HG02623 (cell line): ENCODE data around the gene MYBPH.

Experiments
- ATAC-seq: cut with Tn5 transposase; IDR thresholded peaks from one replicate; pipeline ENCODE4 v1.9.1; 2021; ENCODE audit warnings: moderate library complexity; ENCODE audit not compliant: unreplicated experiment

Gene MYBPH

DNA sequence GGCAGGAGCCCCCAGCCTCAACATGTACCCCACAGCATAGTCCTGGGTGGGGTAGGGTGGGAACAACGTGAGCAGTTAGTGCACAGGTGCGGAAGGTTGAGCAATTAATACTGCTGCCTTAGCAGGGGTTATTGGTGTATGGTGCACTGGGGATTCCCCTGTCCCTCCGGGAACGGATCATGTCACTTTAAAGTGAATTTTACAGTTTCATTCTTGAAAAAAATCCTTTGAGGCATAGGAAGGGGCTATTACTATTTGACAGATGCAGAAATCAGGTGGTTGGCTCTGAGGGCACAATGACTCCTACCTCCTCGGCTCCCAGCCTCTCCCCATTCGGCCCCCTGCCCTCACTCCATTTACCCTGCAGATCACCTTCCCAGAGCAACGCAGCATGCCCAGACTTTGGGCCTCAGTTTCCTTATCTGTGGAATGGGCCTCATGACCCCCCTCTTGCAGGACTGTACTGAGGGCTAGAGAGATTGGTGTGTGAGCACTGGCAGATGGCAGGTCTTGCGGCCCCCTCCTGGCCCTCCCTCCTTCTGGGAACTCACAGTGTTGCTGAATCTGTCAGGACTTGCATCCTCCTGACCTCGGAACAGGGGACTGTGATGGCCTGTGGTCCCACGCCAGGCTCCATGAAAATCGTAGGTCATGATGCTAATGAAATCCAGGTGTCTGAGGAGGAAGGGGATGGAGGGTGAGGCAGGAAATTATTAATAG is 5.1 kb upstream of the MYBPH start:
- ATAC-seq = no peak

- ATAC-seq = no peak
These were observed 4.0 kb upstream of the MYBPH start for GRCh38 chr1:203179667-203180005.

DNA sequence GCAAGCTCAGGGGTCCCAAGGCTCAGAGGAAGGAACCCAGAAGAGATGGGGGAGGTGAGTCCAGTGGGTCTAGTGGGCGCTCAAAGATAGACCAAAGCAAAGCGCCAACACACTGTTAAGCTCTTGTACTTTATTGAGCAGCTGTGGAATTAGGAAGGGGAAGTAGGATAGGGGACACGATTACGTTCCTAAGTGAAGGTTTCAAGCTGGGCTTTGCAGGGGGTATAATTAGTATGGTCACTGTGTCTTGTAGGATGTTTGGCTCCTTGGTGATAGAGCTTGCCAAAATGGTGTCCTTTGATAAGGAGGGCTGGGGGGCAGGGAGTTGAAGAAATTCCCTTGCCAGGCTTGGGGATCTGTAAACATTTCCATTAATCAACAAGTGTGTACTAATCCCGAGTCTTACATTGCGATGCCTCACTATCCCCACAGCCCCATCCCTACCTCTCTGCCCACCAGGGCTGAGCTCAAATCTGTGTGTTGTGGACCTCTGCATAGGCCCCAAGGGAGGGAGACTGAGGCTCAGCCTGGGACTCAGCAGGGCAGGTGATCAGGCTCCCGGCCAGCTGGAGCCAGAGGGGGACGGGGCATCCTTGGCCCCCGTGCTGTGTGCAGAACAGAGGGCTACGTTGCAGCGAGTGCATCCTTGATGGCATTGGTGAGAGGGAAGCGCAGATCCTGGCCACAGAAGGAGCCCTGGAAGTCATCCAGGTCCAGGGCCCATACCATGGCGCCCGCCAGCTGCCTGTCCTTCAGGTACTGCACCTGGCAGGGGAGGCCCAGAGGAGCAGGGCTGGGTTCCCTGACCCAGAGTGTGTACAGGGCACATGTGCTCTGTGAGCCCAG is 3.4 kb upstream of the MYBPH start:
- no peak for ATAC-seq

GRCh38 chr1:203178083-203178482 is 2.5 kb upstream of the MYBPH start:
- ATAC-seq = no peak

DNA sequence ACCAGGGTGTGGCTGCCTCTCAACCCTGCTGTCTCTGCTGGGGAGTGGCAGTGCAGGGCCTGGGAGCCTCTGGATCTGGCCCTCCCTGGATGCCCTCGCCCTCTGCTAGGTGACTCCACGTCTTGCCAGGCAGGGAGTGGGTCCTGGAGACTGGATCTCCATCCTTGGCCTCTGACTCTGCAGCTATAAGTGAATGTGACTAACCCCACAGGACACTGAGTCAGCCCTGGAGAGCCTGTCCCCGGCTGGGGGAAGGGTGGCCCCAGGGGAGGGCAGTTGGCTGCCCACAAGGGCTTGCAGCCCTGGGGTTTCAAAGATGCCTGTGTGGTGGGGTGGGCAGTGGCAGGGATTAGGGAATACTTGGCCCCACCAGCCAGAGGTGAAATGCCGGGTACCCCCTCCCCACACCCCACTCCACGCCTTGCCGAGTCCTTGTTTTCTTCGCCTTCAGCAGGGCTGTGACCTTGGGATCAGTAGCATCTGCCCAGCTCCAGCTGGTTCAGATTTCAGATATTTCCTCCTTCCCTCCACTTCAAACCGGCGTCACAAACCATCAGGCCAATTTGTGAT is 1.9 kb upstream of the MYBPH start:
- no peak for ATAC-seq

DNA sequence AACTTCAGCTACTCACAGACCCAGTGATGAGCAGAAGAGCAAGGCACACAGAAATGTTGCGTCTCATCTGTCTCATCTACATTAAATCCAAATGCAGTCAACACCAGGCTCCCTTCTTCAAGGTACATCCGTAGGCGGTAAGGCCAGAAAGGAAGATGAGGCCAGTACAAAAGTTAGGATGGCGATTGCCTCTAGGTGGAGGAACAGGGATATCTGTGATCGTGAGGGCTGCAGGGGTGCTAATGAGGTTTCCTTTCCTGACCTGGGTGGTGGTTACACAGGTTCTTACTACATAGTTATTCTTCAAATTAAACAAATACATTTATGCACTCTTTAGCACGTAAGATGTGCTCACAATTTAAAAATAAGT is 1.4 kb upstream of the MYBPH start:
- ATAC-seq = no peak

GRCh38 chr1:203176273-203177035 is 828 bp upstream of the MYBPH start:
- no peak for ATAC-seq

DNA sequence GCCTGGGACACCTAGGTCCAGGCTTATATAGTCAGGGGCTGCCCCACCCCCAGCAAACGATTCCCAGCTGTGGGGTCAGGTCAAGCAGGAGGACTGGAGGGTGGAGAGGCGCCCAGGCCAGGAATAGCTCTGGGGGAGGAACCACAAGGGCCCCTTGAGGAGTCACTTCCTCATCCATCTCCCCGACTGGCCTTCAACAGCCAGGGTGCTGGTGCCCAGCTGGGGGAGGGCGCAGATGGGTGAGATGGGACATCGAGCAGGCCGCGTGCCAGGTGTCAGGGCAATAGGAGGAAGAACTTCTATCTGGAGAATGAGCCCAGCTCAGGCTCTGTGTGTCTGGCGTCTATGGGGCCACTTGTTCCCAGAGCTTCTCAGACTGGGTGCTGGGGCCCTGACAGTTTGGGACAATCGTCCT is 208 bp upstream of the MYBPH start:
- ATAC-seq = no peak

- no peak for ATAC-seq
These were observed 1.2 kb downstream of the MYBPH start for GRCh38 chr1:203174324-203174985.

GRCh38 chr1:203173566-203173965 is 2.1 kb downstream of the MYBPH start:
- ATAC-seq = no peak

DNA sequence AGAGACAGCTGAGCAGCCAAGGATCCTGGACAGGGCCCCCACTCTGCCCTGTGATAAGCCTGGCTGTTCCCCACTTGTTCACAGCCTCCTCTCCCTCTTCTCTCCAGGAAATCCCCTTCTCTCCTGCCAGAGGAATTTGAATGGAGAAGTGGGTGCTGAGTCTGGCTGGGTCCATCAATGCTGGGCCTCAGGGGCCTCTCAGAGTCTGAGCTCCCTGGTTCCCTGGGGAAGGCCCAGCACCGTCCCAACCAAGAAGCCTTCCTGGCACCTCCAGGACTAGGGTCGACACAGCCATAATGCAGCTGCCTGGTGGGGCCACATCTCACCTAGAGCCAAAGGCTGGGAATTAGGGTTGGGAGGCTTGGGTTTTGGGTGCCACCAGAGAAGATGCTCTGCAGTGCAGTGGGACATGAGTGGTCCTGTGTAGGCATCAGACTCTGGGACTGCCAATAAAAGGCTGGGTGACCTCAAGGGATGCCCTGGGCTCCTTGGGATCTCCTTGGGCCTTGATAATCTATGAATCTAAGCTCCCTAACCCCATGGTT is 2.5 kb downstream of the MYBPH start:
- no peak for ATAC-seq

- no peak for ATAC-seq
These were observed 3.2 kb downstream of the MYBPH start for GRCh38 chr1:203172184-203173010.

DNA sequence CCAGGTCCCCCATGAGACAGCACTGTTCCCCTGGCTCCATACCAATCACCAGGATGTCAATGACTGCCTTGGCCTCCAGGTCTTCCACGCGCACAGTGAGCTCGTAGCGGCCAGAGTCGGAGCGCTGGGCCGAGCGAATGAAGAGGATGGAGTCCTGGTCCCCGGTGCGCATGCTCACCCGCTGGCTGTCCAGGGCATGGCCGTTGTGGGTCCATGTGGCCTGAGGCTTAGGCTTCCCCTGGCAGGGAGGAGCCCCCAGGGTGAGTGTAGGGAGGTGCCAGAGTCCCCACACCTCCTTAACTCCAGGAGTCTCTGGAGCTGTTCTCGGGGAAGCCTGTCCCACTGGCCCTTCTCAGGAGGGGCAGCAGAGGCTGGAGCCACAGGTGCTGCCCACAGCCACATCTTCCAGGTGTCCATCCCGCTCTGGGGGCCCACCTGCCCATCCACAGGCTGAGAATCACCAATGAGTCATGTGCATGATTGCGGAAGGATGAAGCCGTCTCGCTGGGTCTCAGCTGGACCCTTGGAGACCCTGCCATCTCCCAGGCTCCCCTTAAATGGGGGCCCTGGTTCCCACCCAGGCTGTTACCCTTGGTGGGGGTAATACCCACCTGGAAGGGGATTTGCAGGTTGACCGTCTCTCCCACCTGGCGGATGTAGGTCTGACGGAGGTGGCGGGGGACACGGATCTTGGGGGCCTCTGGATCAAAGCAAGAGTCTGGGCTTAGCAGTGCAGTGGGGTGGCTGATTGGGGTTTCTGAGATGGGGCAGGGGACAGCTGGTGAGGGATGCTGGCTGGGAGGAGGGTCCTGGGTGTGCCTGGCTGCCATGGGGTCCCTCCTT is 4.1 kb downstream of the MYBPH start:
- ATAC-seq = no peak

- no peak for ATAC-seq
These were observed 4.8 kb downstream of the MYBPH start for GRCh38 chr1:203170625-203171330.

- ATAC-seq = no peak
These were observed 5.7 kb downstream of the MYBPH start for GRCh38 chr1:203169770-203170520.

GRCh38 chr1:203168991-203169390 is 6.6 kb downstream of the MYBPH start:
- ATAC-seq = no peak

GRCh38 chr1:203168256-203168786 is 7.3 kb downstream of the MYBPH start:
- no peak for ATAC-seq

GRCh38 chr1:203167913-203168200 is 7.8 kb downstream of the MYBPH start:
- no peak for ATAC-seq
